Activated CD4-positive, alpha-beta memory T cell treated with anti-CD3 and anti-CD28 coated beads, Interleukin-2, amount 10 ng/mL, durations not matched to agents 7 days and 5 days (primary cell): Measurements from ENCODE around the gene DUSP7. TPM values are rescaled to one million over a fixed set of nuclear protein-coding genes. Genes with fewer than 3 reads are reported as not detected.

ENCODE experiments used
- CTCF ChIA-PET: fragments of 350-600 bp; sonication (Branson Sonifier 250); formaldehyde crosslinking; loops from one replicate; lab custom pipeline; 2021; ENCODE audit warnings: antibody characterized with exemption, inconsistent platforms; lab: Charles Lee
- POLR2A ChIA-PET: fragments of 350-600 bp; sonication (Branson Sonifier 250); formaldehyde crosslinking; loops from one replicate; lab custom pipeline; 2021; ENCODE audit warnings: antibody characterized with exemption; lab: Charles Lee
- DNase-seq: peaks from one replicate; pipeline ENCODE4 v3.0.0-alpha.2; 2020
- H3K27ac Mint-ChIP-seq: one replicate; pipeline ENCODE4 v1.8.0; 2021; ENCODE audit warnings: mild to moderate bottlenecking, mixed read lengths
- H3K27me3 Mint-ChIP-seq: one replicate; pipeline ENCODE4 v1.8.0; 2021; ENCODE audit warnings: mixed read lengths
- H3K36me3 Mint-ChIP-seq: one replicate; pipeline ENCODE4 v1.8.0; 2021; ENCODE audit warnings: low read depth, mixed read lengths
- H3K4me1 Mint-ChIP-seq: one replicate; pipeline ENCODE4 v1.8.0; 2021; ENCODE audit warnings: mixed read lengths
- H3K4me3 Mint-ChIP-seq: one replicate; pipeline ENCODE4 v1.8.0; 2021; ENCODE audit warnings: mild to moderate bottlenecking, mixed read lengths
- H3K9me3 Mint-ChIP-seq: one replicate; pipeline ENCODE4 v1.8.0; 2021; ENCODE audit warnings: mixed read lengths
- total RNA-seq, 2 experiments: library from RNA; stranded (reverse); gene quantifications; one replicate each; pipeline ENCODE4 v1.2.3, GENCODE V29; 2021

Gene DUSP7, protein sequence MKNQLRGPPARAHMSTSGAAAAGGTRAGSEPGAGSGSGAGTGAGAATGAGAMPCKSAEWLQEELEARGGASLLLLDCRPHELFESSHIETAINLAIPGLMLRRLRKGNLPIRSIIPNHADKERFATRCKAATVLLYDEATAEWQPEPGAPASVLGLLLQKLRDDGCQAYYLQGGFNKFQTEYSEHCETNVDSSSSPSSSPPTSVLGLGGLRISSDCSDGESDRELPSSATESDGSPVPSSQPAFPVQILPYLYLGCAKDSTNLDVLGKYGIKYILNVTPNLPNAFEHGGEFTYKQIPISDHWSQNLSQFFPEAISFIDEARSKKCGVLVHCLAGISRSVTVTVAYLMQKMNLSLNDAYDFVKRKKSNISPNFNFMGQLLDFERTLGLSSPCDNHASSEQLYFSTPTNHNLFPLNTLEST
- total RNA-seq = 10 to 100 TPM; 40.1 to 40.9 TPM

DNA sequence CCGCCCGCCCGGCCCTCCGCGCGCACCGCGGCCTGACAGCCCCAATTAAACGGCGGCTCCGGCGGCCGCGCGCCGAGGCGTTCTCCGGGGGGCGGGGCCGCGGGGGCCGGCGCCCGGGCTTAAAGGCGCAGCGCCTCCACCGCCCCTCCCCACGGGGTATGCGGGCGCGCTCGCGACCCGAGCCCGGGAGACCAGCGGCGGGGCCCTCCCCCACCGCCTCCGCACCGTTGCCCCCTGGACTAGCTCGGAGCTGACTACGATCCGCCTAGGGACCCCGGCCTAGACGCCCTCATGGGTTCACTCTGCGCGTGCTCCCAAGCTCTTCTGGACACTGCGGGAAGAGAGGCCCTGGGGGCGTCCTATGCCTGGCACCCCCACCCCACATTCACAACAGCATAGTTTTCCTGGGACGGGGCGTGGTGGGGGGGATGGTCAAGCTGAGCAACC lies at the start of gene DUSP7:
DUSP7 (minus strand) TSS at position 51 of the 447 bp plus-strand sequence. CDS start 205 bp downstream, outside the sequence.
- Mint-ChIP-seq H3K27ac (peak within 1 kb of the TSS; percentile 87), H3K4me3 (peak within 1 kb of the TSS; percentile 87), H3K27me3 (no peaks in the 10 kb centered on the region), H3K9me3 (no peaks in the 10 kb centered on the region), H3K36me3 (peaks cover 32% of the 10 kb centered on the region), H3K4me1 (peaks cover 36% of the 10 kb centered on the region)
- peak; percentile 76 for DNase-seq
- ChIA-PET POLR2A (interaction anchor here (0.6 to 6.6 kb wide), 22 partner anchors 9 to 356 kb away, joined by 3 to 46 read pairs (median 4); partner anchors contain the start of genes ABHD14A, ACY1, POC1A and RPL29), CTCF (interaction anchor here (0.8 to 7.5 kb wide), 12 partner anchors 14 to 174 kb away, joined by 3 to 50 read pairs (median 5); partner anchors contain the start of genes ABHD14B, PARP3, POC1A and RPL29)

DNA sequence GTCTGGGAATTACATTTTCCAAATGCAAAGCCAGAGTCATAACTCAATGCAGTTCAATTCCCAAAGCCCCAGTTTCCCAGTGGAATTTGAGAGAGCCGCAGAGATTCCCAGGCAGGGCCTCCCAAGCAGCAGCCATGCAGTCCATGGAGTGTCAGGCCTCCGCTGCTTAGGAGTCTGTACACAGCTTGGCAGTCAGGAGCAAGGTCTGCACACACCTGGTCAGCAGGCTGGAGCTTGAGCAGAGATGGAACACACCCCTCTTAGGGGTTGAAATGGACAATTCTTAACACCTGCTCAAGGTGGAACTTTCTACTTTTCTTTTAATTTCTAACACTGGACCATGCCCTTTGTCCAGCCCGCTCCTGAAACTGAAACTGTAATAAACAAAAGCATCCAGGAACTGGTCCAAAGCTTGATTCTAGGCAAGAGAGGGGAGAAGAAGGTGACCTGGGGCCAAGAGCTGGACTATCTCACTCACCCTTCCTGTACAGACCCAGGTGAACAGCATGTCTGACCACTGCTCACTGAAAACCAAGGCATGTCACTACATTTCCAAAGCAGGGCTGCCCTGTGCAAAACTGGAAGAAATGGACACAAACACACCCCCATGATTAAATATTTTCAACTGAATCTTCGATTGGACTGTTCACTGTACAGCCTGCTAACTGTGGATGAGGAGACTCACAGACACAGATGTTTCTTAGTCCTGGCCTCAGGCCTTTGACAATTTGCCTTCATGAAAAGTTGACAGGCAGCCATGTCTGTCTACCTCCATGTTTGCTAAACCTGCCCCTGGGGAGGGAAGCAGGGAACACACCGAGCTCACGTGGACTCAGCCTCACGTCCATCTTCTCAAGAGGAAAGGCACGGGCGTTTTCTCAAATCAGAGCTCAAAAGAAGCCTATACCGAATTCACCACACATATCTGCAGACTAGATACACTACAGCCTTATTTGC lies 48.6 kb upstream of the DUSP7 start:
- Mint-ChIP-seq H3K36me3 (peaks cover 42% of the 10 kb centered on the region), H3K4me3 (no peak overlapping the region), H3K4me1 (peaks cover 2% of the 10 kb centered on the region), H3K27ac (no peak overlapping the region), H3K27me3 (no peaks in the 10 kb centered on the region), H3K9me3 (peaks cover 2% of the 10 kb centered on the region)
- POLR2A ChIA-PET = no interaction called here
- CTCF ChIA-PET = no interaction called here
- no peak for DNase-seq

DNA sequence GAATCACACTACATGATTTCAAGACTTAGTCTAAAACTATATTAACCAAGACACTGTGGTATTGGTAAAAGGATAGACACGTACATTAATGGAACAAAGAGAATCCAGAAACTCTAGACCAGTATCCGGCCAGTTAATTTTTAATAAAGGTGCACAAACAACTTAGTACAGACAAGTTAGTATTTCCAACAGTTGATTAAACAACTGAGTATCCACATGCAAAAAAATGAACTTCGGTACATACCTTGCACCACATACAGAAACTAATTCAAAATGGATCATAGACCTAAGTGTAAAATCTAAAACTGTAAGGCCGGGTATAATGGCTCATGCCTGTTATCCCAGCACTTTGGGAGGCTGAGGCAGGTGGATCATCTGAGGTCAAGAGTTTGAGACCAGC lies 46.6 kb upstream of the DUSP7 start:
- Mint-ChIP-seq H3K27me3 (no peaks in the 10 kb centered on the region), H3K4me1 (peaks cover 1% of the 10 kb centered on the region), H3K27ac (no peak overlapping the region), H3K36me3 (peaks cover 48% of the 10 kb centered on the region), H3K9me3 (peaks cover 2% of the 10 kb centered on the region), H3K4me3 (no peak overlapping the region)
- DNase-seq = no peak
- CTCF ChIA-PET = no interaction called here
- POLR2A ChIA-PET = no interaction called here

DNA sequence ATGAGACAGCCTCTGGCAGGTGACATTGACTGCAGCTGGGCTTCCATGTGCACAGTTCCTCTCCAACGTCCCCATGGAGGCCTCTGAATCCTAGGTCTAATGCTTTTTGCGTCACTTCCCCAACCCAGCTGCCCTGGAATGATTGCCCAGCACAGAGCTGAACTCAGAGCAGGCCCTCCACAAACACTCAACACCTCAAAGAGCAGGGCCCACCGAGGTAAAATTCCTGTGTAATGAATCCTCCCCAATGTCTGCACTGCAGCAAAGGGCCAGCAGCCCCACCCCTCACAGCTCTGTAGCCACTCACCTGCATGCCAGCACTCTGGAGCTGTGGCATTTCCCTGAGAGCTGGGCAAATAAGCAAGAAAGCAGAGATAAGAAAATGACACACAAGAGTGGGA lies 42.6 kb upstream of the DUSP7 start:
- Mint-ChIP-seq H3K36me3 (peaks cover 38% of the 10 kb centered on the region), H3K9me3 (peaks cover 2% of the 10 kb centered on the region), H3K27me3 (no peaks in the 10 kb centered on the region), H3K4me3 (no peak overlapping the region), H3K4me1 (peaks cover 1% of the 10 kb centered on the region), H3K27ac (no peak overlapping the region)
- ChIA-PET CTCF (no interaction called here), POLR2A (no interaction called here)
- DNase-seq = no peak

DNA sequence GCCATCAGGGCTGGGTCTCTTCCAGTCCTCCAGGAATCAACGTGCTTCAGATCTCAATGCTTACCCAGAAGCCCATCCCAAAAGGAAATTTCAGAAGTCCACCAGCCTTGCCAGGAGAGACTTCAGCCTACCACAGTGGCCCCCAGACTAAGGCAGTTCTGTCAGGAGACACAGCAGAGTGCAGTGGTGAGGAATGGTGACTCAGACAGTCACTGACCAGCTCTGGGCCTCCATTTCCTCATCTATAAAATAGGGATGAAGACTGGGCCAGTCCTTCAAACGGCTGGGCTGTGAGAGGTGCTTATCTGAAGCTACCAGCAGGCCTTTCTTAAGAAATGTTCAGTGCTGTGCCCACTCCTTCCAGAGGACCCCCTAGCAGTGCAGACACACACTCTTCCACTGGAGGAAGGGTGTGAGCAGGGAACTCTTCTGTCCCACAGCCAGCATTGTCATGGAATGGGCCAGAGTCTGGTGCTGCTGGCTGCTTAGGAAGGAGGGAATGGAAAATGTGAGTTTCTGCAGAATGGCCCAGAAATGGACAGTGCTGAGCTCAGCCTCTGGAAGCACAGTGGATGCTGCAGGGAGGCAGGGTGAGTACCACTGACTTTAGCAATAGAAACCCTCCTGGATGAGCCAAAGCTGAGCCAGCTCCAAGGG lies 41.6 kb upstream of the DUSP7 start:
- POLR2A ChIA-PET = no interaction called here
- CTCF ChIA-PET = interaction anchor here (1.4 kb wide), 1 partner anchor 45 kb away, joined by 3 read pairs; no protein-coding TSS in a partner anchor
- Mint-ChIP-seq H3K4me3 (no peak overlapping the region), H3K4me1 (peaks cover 1% of the 10 kb centered on the region), H3K27me3 (no peaks in the 10 kb centered on the region), H3K36me3 (peaks cover 35% of the 10 kb centered on the region), H3K27ac (no peak overlapping the region), H3K9me3 (peaks cover 2% of the 10 kb centered on the region)
- DNase-seq = no peak

DNA sequence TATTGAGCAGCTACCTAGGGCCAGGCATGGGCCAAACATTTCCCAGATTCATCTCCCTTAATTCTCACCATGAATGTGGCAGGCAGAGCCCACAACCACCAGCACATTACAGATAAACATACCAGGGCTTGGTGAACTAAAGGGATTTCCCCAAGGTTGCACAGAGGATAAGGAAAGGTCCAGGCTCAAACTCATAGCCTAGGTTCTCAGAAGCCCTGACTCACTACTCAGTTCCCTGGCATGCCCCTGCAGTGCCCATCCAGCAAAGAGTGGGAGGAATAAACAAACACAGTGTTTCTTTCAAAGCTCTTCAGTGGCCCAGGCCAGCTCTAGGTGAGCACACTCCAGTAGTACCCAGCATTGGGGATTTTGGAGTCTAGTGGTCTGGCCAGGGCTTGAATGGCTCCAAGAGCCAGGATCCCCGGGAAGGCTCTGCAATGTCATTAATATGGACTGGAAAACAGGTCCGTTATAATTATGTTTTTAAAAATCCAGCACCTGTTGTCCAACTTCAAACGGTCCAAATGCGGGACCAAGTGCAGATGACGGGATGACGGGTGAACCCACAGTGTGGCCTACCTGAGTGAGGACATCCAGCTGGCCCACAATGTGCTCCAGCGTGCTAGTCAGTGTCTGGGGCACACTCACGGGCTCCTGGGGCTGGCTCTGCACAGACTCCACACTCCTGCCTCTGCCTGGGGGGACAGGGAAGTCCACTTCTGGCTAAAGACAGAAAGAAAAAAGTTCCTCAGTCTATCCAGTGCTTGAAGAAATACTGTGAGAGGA lies 39.8 kb upstream of the DUSP7 start:
- H3K36me3 Mint-ChIP-seq = peaks cover 19% of the 10 kb centered on the region
- DNase-seq = no peak
- no peaks in the 10 kb centered on the region for H3K9me3 Mint-ChIP-seq
- POLR2A ChIA-PET = no interaction called here
- CTCF ChIA-PET = no interaction called here
- H3K4me1 Mint-ChIP-seq = peaks cover 1% of the 10 kb centered on the region
- H3K27me3 Mint-ChIP-seq = no peaks in the 10 kb centered on the region
- H3K4me3 Mint-ChIP-seq = no peak overlapping the region
- H3K27ac Mint-ChIP-seq = no peak overlapping the region

DNA sequence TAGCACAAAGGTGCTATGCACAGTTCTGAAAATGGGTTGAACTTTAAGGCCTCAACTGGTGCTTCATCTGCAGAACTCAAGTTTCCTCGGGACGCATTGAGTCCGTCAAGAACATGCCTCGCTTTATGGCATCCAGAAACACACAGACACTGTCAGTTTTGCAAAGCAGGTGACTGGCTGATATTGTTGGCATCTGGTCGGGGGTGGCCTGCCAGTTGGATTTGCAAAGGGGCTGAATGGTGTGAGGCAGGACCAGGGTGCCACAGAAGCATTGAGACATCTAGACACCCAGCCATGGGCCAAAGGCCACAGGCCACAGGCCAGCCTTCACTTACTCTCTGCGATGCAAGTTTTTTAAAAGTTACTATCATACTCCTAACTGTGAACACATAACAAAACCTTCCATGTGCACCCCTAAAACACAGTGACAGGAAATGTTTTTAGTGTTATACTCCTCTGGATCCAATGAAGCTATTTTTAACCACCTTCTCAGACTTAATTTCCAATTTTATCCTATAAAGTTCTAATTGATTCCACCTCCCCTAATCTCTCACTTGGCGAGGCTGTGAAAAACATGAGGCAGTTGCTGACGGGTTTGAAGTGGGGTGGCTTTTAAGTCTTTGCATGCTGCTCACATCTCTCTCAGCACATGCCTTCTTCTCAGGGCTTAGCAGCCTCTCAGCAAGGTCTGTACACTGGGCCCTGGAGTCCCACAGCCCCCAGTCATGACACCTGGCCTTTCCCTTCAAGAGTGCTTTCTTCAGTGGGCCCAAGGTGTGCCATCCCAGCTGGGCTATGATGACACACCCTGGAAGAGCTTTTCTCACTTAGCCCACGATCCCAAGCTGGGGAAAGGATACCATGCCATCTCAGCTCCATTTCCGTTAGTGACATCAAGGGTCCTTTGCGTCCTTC lies 38.5 kb upstream of the DUSP7 start:
- Mint-ChIP-seq H3K4me1 (no peaks in the 10 kb centered on the region), H3K27ac (no peak overlapping the region), H3K4me3 (no peak overlapping the region), H3K36me3 (peaks cover 7% of the 10 kb centered on the region), H3K9me3 (no peaks in the 10 kb centered on the region), H3K27me3 (no peaks in the 10 kb centered on the region)
- ChIA-PET CTCF (no interaction called here), POLR2A (interaction anchor here (1.2 kb wide), 1 partner anchor 10 kb away, joined by 3 read pairs; no protein-coding TSS in a partner anchor)
- DNase-seq = no peak

DNA sequence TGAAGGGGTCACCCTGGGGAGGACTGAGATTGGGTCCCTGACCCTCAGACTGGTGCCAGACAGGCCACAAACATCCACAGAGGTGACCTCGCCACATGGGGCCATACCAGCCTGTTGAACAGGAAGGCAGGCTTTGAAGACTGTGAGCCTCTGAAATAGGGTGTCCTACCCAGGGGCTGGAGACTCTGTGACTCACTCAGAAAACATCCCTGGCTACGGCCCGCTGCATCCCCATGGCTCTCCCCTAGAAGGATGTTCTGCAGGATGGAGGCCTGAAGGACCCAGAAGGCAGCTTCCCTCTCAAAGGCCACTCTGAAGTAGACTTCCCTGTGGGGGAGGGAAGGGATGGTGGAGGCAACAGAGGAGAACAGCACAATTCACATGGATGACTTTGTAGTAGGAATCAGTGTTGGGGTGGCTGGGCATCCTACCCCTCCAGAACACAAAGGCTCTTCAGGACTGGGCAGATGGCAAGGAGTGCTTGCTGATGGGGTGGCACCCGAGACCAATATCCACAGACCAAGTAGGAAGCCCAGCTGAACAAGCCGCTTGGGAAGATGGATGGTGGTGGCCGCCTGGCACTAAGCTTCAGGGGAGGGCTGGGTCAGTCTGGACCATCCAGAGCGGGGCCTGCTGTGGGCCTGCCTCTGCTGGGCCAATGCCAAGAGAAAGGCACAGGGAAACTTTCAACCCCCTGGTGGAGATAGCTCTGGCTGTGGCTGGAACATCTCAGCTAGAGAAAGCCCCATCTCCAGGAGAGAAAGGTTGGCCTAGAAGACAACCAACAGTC lies 37.6 kb upstream of the DUSP7 start:
- Mint-ChIP-seq H3K36me3 (peaks cover 2% of the 10 kb centered on the region), H3K9me3 (no peaks in the 10 kb centered on the region), H3K4me3 (no peak overlapping the region), H3K27ac (no peak overlapping the region), H3K27me3 (no peaks in the 10 kb centered on the region), H3K4me1 (no peaks in the 10 kb centered on the region)
- ChIA-PET CTCF (no interaction called here), POLR2A (no interaction called here)
- no peak for DNase-seq

DNA sequence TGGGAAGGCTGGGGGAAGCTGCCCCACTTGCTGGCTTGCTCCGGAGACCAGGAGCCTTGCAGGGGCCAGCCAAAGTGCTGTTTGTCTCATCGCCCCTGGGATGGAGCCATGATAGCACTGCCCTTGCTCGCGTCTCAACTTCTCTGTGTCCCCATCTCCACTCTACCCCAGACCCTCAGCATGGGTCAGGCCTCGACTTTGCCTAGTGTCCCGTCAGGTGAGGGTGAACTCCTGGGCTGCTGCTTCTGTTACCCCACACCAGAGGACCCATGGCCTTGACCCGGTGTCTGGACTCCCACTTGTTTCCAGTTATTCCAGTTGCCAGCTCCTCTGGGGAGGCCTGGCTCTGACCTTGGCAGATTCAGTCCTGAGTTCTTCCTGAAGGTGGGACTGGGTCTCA lies 36.5 kb upstream of the DUSP7 start:
- peaks cover 2% of the 10 kb centered on the region for H3K36me3 Mint-ChIP-seq
- POLR2A ChIA-PET = no interaction called here
- no peaks in the 10 kb centered on the region for H3K27me3 Mint-ChIP-seq
- DNase-seq = no peak
- H3K4me1 Mint-ChIP-seq = peaks cover under 1% of the 10 kb centered on the region
- no peaks in the 10 kb centered on the region for H3K9me3 Mint-ChIP-seq
- CTCF ChIA-PET = no interaction called here
- H3K4me3 Mint-ChIP-seq = no peak overlapping the region
- no peak overlapping the region for H3K27ac Mint-ChIP-seq

DNA sequence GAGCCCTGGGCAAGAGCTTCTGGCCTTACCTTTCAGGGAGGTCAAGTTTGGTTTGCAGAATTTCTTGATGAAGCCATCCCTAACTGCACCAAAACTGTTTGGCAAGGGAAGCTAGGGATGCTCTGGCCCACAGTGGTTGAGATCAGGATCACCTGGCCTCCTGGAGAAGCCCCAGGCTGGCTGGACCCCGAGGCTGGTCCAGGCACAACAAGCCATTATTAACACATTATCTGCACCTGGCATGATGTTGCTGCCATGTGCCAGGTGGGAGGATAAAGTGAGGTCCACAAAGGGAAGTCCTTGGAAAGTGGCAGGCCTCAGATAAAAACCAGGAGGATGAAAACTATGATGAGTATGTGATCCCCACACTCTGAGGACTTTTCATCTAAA lies 35.9 kb upstream of the DUSP7 start:
- Mint-ChIP-seq H3K36me3 (no peaks in the 10 kb centered on the region), H3K4me1 (peaks cover 7% of the 10 kb centered on the region), H3K4me3 (no peak overlapping the region), H3K27me3 (no peaks in the 10 kb centered on the region), H3K9me3 (no peaks in the 10 kb centered on the region), H3K27ac (no peak overlapping the region)
- CTCF ChIA-PET = no interaction called here
- POLR2A ChIA-PET = no interaction called here
- no peak for DNase-seq
